HG02885 (cell line): Measurements from ENCODE around the gene BIRC3.
A peak's percentile ranks its signal among the peaks of the same experiment; 100 is the strongest.
"Not testable (repeated sequence)": the region's sequence is repeated elsewhere in the genome, so short reads cannot be mapped to it uniquely, and the experiment has no call there.

Experiments used
- ATAC-seq: cut with Tn5 transposase; IDR thresholded peaks from one replicate; pipeline ENCODE4 v1.9.1; 2021; ENCODE audit warnings: mild to moderate bottlenecking; ENCODE audit not compliant: unreplicated experiment, poor library complexity

BIRC3 gene

GRCh38 chr11:102364991-102365390 lies 47.7 kb downstream of the BIRC3 start:
- no peak for ATAC-seq

GRCh38 chr11:102367364-102367763 lies 50.1 kb downstream of the BIRC3 start:
- no peak for ATAC-seq

GRCh38 chr11:102368472-102368871 lies 51.2 kb downstream of the BIRC3 start:
- peak; percentile 100 for ATAC-seq

- not testable (repeated sequence) for ATAC-seq
These were observed 57.5 kb downstream of the BIRC3 start for GRCh38 chr11:102374633-102375424.

- no peak for ATAC-seq
These were observed 58.6 kb downstream of the BIRC3 start for GRCh38 chr11:102375720-102376399.

GRCh38 chr11:102377891-102378290 lies 60.6 kb downstream of the BIRC3 start:
- ATAC-seq, result no peak

- ATAC-seq, result no peak
These were observed 61.5 kb downstream of the BIRC3 start for GRCh38 chr11:102378818-102379217.

GRCh38 chr11:102382384-102382783 lies 65.1 kb downstream of the BIRC3 start:
- ATAC-seq, result no peak

GRCh38 chr11:102383839-102384238 lies 66.6 kb downstream of the BIRC3 start:
- ATAC-seq, result no peak

- ATAC-seq, result no peak
These were observed 67.3 kb downstream of the BIRC3 start for GRCh38 chr11:102384419-102385079.

GRCh38 chr11:102385085-102386007 lies 68.1 kb downstream of the BIRC3 start:
- ATAC-seq, result no peak

GRCh38 chr11:102386136-102386734 lies 69.0 kb downstream of the BIRC3 start:
- ATAC-seq, result no peak

- ATAC-seq, result no peak
These were observed 69.9 kb downstream of the BIRC3 start for GRCh38 chr11:102387043-102387781.
